GM21381 (cell line): Measurements from ENCODE around the gene RAI1.
"Not testable (repeated sequence)": the region's sequence is repeated elsewhere in the genome, so short reads cannot be mapped to it uniquely, and the experiment has no call there.

Experiments used
- ATAC-seq: cut with Tn5 transposase; IDR thresholded peaks from one replicate; pipeline ENCODE4 v1.9.1; 2021; ENCODE audit warnings: mild to moderate bottlenecking, moderate library complexity; ENCODE audit not compliant: unreplicated experiment

Gene RAI1, protein sequence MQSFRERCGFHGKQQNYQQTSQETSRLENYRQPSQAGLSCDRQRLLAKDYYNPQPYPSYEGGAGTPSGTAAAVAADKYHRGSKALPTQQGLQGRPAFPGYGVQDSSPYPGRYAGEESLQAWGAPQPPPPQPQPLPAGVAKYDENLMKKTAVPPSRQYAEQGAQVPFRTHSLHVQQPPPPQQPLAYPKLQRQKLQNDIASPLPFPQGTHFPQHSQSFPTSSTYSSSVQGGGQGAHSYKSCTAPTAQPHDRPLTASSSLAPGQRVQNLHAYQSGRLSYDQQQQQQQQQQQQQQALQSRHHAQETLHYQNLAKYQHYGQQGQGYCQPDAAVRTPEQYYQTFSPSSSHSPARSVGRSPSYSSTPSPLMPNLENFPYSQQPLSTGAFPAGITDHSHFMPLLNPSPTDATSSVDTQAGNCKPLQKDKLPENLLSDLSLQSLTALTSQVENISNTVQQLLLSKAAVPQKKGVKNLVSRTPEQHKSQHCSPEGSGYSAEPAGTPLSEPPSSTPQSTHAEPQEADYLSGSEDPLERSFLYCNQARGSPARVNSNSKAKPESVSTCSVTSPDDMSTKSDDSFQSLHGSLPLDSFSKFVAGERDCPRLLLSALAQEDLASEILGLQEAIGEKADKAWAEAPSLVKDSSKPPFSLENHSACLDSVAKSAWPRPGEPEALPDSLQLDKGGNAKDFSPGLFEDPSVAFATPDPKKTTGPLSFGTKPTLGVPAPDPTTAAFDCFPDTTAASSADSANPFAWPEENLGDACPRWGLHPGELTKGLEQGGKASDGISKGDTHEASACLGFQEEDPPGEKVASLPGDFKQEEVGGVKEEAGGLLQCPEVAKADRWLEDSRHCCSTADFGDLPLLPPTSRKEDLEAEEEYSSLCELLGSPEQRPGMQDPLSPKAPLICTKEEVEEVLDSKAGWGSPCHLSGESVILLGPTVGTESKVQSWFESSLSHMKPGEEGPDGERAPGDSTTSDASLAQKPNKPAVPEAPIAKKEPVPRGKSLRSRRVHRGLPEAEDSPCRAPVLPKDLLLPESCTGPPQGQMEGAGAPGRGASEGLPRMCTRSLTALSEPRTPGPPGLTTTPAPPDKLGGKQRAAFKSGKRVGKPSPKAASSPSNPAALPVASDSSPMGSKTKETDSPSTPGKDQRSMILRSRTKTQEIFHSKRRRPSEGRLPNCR (N-terminal part only)

DNA sequence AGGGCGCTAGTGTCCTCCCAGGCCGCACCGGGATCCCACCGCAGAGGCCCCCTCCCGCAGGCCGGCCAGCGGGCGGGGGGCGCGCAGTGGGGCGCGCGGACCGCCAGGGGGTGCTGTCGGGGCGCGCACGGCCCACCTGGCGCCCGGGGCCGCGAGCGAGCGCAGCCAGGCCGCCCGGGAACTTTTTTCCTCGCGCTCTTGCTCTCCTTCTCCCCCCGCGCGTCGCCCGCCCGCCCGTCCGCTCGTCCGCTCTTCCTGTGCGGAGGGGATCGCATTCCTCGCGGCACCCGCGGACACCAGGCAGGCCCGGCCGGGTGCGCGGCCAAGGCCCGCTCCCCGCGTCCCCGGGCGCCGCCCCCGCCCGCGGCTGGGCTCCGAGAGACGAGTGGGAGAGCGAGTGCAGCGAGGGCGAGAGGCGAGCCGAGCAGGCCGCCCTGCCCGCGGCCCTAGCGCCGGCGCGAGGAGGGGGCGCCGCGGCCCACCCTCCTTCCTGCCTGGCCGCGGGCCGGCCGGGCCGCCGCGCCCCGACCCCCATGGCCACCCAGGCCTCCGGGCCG is at the start of gene RAI1:
Gene RAI1, plus strand, starts transcription at position 272 of the 557 bp plus-strand sequence. CDS start 111,491 bp downstream, outside the sequence.
- ATAC-seq, result peak; percentile 50

- ATAC-seq, result not testable (repeated sequence)
Measured at GRCh38 chr17:17632690-17633089, 48.6 kb upstream of the RAI1 start.

GRCh38 chr17:17633310-17633709 is 47.9 kb upstream of the RAI1 start:
- no peak for ATAC-seq

- no peak for ATAC-seq
Measured at GRCh38 chr17:17635126-17635525, 46.1 kb upstream of the RAI1 start.

- ATAC-seq, result not testable (repeated sequence)
Measured at GRCh38 chr17:17635537-17636271, 45.6 kb upstream of the RAI1 start.

DNA sequence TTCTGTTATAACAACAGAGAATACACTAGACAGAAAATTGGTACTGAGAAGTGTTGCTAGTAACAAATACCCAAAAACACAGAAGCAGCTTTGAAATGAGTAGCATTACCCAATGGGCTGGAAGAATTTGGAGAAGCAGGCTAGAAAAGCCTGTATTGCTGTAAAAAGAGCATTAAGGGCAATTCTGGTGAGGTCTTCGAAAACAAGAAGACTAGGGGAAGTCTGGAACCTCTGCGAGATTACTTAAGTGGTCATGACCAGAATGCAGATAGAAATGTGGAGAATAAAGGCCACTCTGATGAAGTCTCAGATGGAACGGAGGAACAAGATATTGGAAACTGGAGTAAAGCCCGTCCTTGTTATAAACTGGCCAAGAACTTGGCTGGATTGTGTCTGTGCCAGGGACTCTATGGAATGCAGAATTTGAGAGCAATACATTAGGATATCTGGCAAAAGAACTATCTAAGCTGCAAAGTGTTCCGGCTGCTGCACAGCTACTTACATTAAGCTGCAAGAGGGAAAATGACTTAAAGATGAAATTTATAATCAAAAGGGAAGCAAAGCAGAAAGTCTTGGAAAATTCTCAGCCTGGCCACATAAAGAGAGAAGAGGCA is 44.9 kb upstream of the RAI1 start:
- ATAC-seq, result no peak

DNA sequence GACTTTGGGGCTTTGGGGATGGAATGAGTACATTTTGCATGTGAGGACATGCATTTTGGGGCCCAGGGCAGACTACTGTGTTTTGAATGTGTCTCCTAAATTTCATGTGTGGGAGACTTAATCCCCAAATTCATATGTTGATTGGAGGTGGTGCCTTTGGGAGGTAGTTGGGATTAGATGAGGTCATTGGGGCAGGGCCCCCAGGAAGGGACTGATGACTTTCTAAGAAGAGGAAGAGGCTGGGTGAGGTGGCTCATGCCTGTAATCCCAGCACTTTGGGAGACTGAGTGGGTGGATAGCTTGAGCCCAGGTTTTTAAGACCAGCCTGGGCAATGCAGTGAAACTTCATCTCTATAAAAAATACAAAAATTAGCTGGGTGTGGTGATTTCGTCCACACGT is 42.8 kb upstream of the RAI1 start:
- ATAC-seq, result no peak

DNA sequence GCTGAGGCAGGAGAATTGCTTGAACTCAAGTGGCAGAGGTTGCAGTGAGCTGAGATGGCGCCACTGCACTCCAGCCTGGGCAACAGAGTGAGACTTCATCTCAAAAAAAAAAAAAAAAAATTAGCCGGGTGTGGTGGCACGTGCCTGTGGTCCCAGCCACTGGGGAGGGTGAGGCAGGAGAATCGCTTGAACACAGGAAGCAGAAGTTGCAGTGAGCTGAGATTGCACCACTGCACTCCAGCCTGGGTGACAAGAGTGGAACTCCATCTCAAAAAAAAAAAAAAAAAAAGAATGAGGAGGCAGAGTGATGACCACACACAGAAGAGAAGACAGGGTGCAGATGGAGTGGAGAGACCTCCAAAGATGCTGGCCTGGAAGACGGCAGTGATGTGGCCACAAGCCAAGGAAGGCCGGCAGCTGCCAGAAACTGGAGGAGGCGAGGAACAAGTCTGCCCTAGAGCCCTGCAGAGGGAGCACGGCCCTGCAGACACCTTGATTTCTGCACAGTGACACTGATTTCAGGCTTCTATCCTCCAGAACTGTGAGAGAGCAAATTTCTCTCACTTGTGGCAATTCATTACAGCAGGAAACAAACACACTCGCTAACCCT is 41.5 kb upstream of the RAI1 start:
- ATAC-seq, result not testable (repeated sequence)

GRCh38 chr17:17641621-17642409 is 39.4 kb upstream of the RAI1 start:
- ATAC-seq, result no peak

- ATAC-seq, result not testable (repeated sequence)
Measured at GRCh38 chr17:17645148-17645547, 36.1 kb upstream of the RAI1 start.

- ATAC-seq, result no peak
Measured at GRCh38 chr17:17645961-17646360, 35.3 kb upstream of the RAI1 start.

- no peak for ATAC-seq
Measured at GRCh38 chr17:17647524-17648178, 33.6 kb upstream of the RAI1 start.

DNA sequence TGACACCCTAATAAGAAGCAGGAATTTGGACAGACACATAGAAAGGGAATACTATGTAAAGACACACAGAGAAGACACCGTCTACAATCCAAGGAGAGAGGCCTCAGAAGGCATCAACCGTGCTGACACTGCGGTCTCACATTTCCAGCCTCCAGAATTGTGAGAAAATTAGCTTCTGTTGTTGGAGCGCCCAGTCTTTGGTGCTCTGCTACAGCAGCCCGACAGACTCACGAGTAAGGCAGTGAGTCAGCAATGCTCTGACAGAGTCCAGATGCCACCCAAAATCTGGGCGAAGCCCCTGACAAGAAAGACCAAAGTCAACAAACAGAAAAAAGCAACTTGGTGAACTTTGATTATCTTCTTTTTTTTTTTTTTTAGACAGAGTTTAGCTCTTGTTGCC is 32.5 kb upstream of the RAI1 start:
- ATAC-seq, result no peak

DNA sequence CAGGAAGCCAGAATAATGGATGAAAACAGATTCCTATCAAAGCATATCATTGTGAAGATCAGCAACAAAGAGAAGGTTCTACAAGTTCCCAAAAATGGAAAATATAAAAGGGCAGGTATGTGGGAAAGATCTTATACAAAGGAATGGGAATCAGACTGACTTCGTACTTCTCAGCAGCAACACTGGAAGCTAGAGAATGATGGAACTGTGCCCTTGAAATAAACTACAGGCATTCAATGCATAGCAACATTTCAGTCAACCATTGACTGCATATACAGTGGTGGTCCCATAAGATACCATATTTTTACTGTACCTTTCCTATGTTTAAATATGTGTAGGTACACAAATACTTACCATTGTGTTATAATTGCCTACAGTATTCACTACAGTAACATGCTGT is 30.3 kb upstream of the RAI1 start:
- ATAC-seq, result no peak

DNA sequence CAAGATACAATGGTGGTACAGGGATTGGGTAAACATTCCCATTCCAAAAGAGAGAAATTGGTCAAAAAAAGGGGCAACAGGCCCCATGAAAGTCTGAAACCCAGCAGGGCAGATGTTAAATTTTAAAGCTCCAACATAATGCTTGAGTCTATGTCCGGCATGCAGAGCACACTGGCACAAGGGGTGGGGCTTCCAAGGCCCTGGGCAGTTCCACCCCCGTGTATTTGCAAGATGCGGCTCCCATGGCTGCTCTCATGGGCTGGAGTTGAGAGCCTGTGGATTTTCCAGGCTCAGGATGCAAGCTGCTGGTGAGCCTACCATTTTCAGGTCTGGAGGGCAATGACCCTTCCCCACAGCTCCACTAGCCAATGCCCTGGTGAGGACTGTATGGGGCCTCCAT is 27.9 kb upstream of the RAI1 start:
- ATAC-seq, result no peak

DNA sequence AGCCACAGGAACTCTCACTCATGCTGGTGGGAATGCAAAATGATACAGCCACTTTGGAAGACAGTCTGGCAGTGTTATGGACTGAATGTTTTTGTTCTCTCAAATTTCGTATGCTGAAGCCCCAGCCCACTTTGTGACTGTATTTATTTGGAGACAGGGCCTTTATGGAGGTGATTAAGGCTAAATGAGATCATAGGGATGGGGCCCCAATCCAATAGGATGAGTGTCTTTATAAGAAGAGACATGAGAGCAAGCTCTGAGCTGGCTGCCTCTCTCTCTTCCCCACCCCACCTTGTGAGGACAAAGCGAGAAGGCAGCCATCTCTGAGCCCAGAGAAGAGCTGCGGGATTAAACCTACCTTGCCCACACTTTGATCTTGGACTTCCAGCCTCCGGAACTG is 21.9 kb upstream of the RAI1 start:
- no peak for ATAC-seq

DNA sequence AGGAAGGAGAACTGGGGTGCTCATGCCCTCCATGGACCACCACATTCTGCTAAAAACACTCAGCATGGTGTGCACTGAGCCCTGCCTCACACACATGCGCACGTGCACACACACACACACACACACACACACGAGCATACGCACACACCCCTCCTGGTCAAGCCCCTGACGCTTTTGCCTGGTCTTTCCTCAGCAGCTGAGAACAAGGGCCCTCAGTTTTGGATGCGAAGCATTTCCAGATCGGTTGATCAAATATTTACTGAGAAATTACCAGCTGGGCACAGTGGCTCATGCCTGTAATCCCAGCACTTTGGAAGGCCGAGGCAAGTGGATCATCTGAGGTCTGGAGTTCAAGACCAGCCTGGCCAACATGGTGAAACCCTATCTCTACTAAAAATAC is 20.1 kb upstream of the RAI1 start:
- no peak for ATAC-seq

DNA sequence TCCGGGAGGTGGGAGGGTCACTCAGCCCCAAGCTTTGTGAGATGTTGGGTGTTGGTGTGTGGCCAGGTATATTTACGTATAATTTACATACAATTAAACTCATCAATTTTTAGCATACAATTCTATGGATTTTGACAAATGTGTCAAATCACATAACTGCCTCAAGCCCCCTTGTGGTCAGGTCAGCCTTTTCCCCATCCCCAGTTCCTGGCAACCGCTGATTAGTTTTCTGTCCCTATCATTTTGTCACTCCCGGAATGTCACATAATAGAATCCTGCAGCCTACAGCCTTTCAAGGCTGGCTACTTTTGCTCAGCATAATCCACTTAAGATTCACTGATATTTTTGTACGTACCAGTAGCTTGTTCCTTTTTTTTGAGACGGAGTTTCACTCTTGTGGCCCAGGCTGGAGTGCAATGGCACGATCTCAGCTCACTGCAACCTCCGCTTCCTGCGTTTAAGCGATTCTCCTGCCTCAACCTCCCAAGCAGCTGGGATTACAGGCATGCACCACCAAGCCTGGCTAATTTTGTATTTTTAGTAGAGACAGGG is 19.3 kb upstream of the RAI1 start:
- ATAC-seq, result no peak
